A673 (cell line): ENCODE data around the gene THSD8. TPM values are rescaled to one million over a fixed set of nuclear protein-coding genes. Genes with fewer than 3 reads are reported as not detected.

Source experiments
- BruUV-seq: library from RNA; stranded (reverse); fragments of 400-500 nt; replicated peaks from 2 replicates; lab custom pipeline; 2021; lab: Mats Ljungman, UMichigan
- CTCF ChIA-PET: fragments of 300-600 bp; sonication (Branson Sonifier 250); formaldehyde crosslinking; loops from one replicate; lab custom pipeline; 2022; ENCODE audit warnings: antibody characterized with exemption; lab: Charles Lee
- POLR2A ChIA-PET: fragments of 300-600 bp; sonication (Branson Sonifier 250); formaldehyde crosslinking; loops from one replicate; lab custom pipeline; 2022; ENCODE audit warnings: antibody characterized with exemption; ENCODE audit not compliant: low non-redundant PET; lab: Charles Lee
- DNase-seq: peaks from one replicate; pipeline ENCODE4 v3.0.0-alpha.2; 2015; ENCODE audit warnings: low spot score
- H3K27ac ChIP-seq: fragments of 200-600 bp; sonication (generic); 2 replicates; pipeline ENCODE4 v1.5.1; 2016; ENCODE audit warnings: mixed run types, low read depth, mild to moderate bottlenecking, mixed read lengths, antibody characterized with exemption, low read length; ENCODE audit not compliant: poor library complexity, severe bottlenecking
- H3K27me3 ChIP-seq: fragments of 200-600 bp; sonication (generic); replicated peaks from 2 replicates; pipeline ENCODE4 v1.6.1; 2017; ENCODE audit warnings: mixed run types, low read depth, mild to moderate bottlenecking, mixed read lengths, antibody characterized with exemption, low read length; ENCODE audit not compliant: insufficient read depth, poor library complexity
- H3K36me3 ChIP-seq: fragments of 200-600 bp; sonication (generic); 2 replicates; pipeline ENCODE4 v1.6.1; 2016; ENCODE audit warnings: mixed run types, mild to moderate bottlenecking, mixed read lengths, antibody characterized with exemption, low read length; ENCODE audit not compliant: insufficient read depth, poor library complexity, severe bottlenecking
- H3K4me1 ChIP-seq: fragments of 200-600 bp; sonication (generic); 2 replicates; pipeline ENCODE4 v1.6.1; 2017; ENCODE audit warnings: mixed run types, mild to moderate bottlenecking, mixed read lengths, antibody characterized with exemption, low read length; ENCODE audit not compliant: insufficient read depth, poor library complexity, severe bottlenecking
- H3K4me3 ChIP-seq: fragments of 200-600 bp; sonication (generic); 2 replicates; pipeline ENCODE4 v1.5.1; 2016; ENCODE audit warnings: low read depth, mixed run types, mild to moderate bottlenecking, mixed read lengths, low read length; ENCODE audit not compliant: poor library complexity, severe bottlenecking
- H3K9me3 ChIP-seq: fragments of 200-600 bp; sonication (generic); 2 replicates; pipeline ENCODE4 v1.6.1; 2016; ENCODE audit warnings: mixed run types, low read depth, mild to moderate bottlenecking, mixed read lengths, antibody characterized with exemption, low read length; ENCODE audit not compliant: poor library complexity, severe bottlenecking
- CTCF ChIP-seq: fragments of 300-800, 200-600 bp; sonication (generic); conservative IDR thresholded peaks from 2 replicates; pipeline ENCODE4 v1.5.1; 2017; ENCODE audit warnings: low read depth, mild to moderate bottlenecking, antibody characterized with exemption, low read length, moderate library complexity, mixed read lengths
- EZH2 ChIP-seq: fragments of 200-600 bp; sonication (generic); IDR thresholded peaks from 2 replicates; pipeline ENCODE4 v1.6.1; 2017; ENCODE audit warnings: borderline replicate concordance, low read depth, mild to moderate bottlenecking, mixed read lengths, antibody characterized with exemption, low read length; ENCODE audit not compliant: poor library complexity, severe bottlenecking
- intact Hi-C: fragments of 100-400 bp; cut with micrococcal nuclease; formaldehyde crosslinking; loops from one replicate; pipeline ENCODE4 v1.10.0; 2022; ENCODE audit not compliant: unreplicated experiment
- microRNA-seq: library from miRNA; unstranded; fragments of <30 nt; microRNA quantifications from one replicate; pipeline ENCODE4 v1.2.0, GENCODE V29; 2021
- total RNA-seq: library from RNA; stranded (reverse); gene quantifications from 2 replicates; pipeline ENCODE4 v1.2.3, GENCODE V29; 2021

Gene THSD8
- total RNA-seq, 1 experiment from 2014 or later: 45.2 TPM

GRCh38 chr19:12847159-12848139 lies 45.6 kb downstream of the THSD8 start:
- TF ChIP-seq EZH2 (no peak), CTCF (peak; percentile 98)
- H3K9me3 ChIP-seq: no peaks in the 10 kb centered on the region
- H3K36me3 ChIP-seq: peaks cover 4% of the 10 kb centered on the region
- intact Hi-C loops: loop anchor here (2.0 kb wide), 1 partner anchor 81 kb away; no protein-coding TSS in a partner anchor
- H3K27ac ChIP-seq: no peak overlapping the region
- ChIA-PET CTCF (interaction anchor here (0.5 to 2.5 kb wide), 11 partner anchors 11 to 365 kb away, joined by 3 to 20 read pairs (median 4); partner anchors contain the start of gene RTBDN), POLR2A (no interaction called here)
- no peaks in the 10 kb centered on the region for H3K4me1 ChIP-seq
- peak; percentile 76 for DNase-seq
- BruUV-seq: no TSS peak
- H3K4me3 ChIP-seq: peak overlapping the region; percentile 22
- H3K27me3 ChIP-seq: no peaks in the 10 kb centered on the region

Small RNA genes lying within 50 kb of the gene (microRNA-seq; reads per million reads assigned to microRNA genes)
- gene MIR5684: not detected
- not detected for gene MIR6794

Other genes starting within 250 kb of the THSD8 start
- gene ZNF490, start 191.3 kb upstream of the THSD8 start, total RNA-seq: 7.7 and 9.5 TPM in 2 replicates
- gene ZNF791, start 191.1 kb upstream of the THSD8 start, total RNA-seq: 22.9 and 26.0 TPM in 2 replicates
- 64.4 and 67.1 TPM in 2 replicates for gene MAN2B1, start 135.3 kb upstream of the THSD8 start, total RNA-seq
- 19.4 and 24.5 TPM in 2 replicates for gene WDR83, start 135.3 kb upstream of the THSD8 start, total RNA-seq
- 117 and 127 TPM in 2 replicates for gene DHPS, start 120.2 kb upstream of the THSD8 start, total RNA-seq
- not detected in 2 replicates for gene GNG14, start 114.1 kb upstream of the THSD8 start, total RNA-seq
- gene FBXW9, start 105.4 kb upstream of the THSD8 start, total RNA-seq: 15.4 and 19.6 TPM in 2 replicates
- gene TNPO2, start 78.1 kb upstream of the THSD8 start, total RNA-seq: 121 and 150 TPM in 2 replicates
- 238 and 259 TPM in 2 replicates for gene TRIR, start 67.4 kb upstream of the THSD8 start, total RNA-seq
- gene GET3, start 64.6 kb upstream of the THSD8 start, total RNA-seq: 91.7 and 92.6 TPM in 2 replicates
- gene BEST2, start 50.3 kb upstream of the THSD8 start, total RNA-seq: 0.13 TPM in 1 of 2 replicates, not detected in the other
- gene HOOK2, start 26.5 kb upstream of the THSD8 start, total RNA-seq: 25.8 and 34.1 TPM in 2 replicates
- gene JUNB, start 10.6 kb upstream of the THSD8 start, total RNA-seq: 27.7 and 28.6 TPM in 2 replicates
- 406 and 429 TPM in 2 replicates for gene PRDX2, start 269 bp upstream of the THSD8 start, total RNA-seq
- gene RNASEH2A, start 4.5 kb downstream of the THSD8 start, total RNA-seq: 97.7 and 99.7 TPM in 2 replicates
- gene RTBDN, start 32.5 kb downstream of the THSD8 start, total RNA-seq: 1.4 TPM in 1 of 2 replicates, not detected in the other
- gene MAST1, start 36.4 kb downstream of the THSD8 start, total RNA-seq: 22.2 and 26.7 TPM in 2 replicates
- gene DNASE2, start 79.4 kb downstream of the THSD8 start, total RNA-seq: 22.7 and 27.8 TPM in 2 replicates
- 0.30 and 0.57 TPM in 2 replicates for gene KLF1, start 85.1 kb downstream of the THSD8 start, total RNA-seq
- 47.3 and 58.7 TPM in 2 replicates for gene GCDH, start 89.1 kb downstream of the THSD8 start, total RNA-seq
- 0.71 and 1.8 TPM in 2 replicates for gene SYCE2, start 117.2 kb downstream of the THSD8 start, total RNA-seq
- 150 and 162 TPM in 2 replicates for gene FARSA, start 131.6 kb downstream of the THSD8 start, total RNA-seq
- gene CALR, start 136.5 kb downstream of the THSD8 start, total RNA-seq: 994 and 1,019 TPM in 2 replicates
- 183 and 186 TPM in 2 replicates for gene RAD23A, start 143.8 kb downstream of the THSD8 start, total RNA-seq
- 61.1 and 67.5 TPM in 2 replicates for gene GADD45GIP1, start 155.2 kb downstream of the THSD8 start, total RNA-seq
- 0.17 TPM in 2 replicates for gene DAND5, start 167.5 kb downstream of the THSD8 start, total RNA-seq
- 69.7 and 77.9 TPM in 2 replicates for gene NFIX, start 193.4 kb downstream of the THSD8 start, total RNA-seq